ENCODE results near the gene YPEL3.
A peak's percentile ranks its signal among the peaks of the same experiment; 100 is the strongest.

GRCh38 chr16:30142672-30143346 is 46.8 kb upstream of the YPEL3 start:
- peak in 1 of 5 experiments; percentile 12 for TF ChIP-seq CTCF (IDR thresholded peaks at IDR 0.05)
- TF ChIP-seq EP300 (IDR thresholded peaks at IDR 0.05), result no peak
- TF ChIP-seq POLR2A (IDR thresholded peaks at IDR 0.05), result no peak
